HG02610 (cell line): ENCODE measurements around the gene CUEDC1.

ENCODE experiments used
- ATAC-seq: cut with Tn5 transposase; IDR thresholded peaks from one replicate; pipeline ENCODE4 v1.9.1; 2021; ENCODE audit warnings: mild to moderate bottlenecking, moderate library complexity; ENCODE audit not compliant: unreplicated experiment

CUEDC1 gene

GRCh38 chr17:57880086-57880456, 75.1 kb downstream of the CUEDC1 start:
- no peak for ATAC-seq

GRCh38 chr17:57879437-57880085, 75.7 kb downstream of the CUEDC1 start:
- no peak for ATAC-seq

GRCh38 chr17:57877803-57878377, 77.3 kb downstream of the CUEDC1 start:
- no peak for ATAC-seq

GRCh38 chr17:57876866-57877237, 78.4 kb downstream of the CUEDC1 start:
- ATAC-seq, result no peak

GRCh38 chr17:57876023-57876865, 79.0 kb downstream of the CUEDC1 start:
- ATAC-seq, result no peak

- no peak for ATAC-seq
Measured at GRCh38 chr17:57875290-57876022, 79.8 kb downstream of the CUEDC1 start.

GRCh38 chr17:57874434-57875289, 80.5 kb downstream of the CUEDC1 start:
- ATAC-seq, result no peak

GRCh38 chr17:57874058-57874419, 81.2 kb downstream of the CUEDC1 start:
- no peak for ATAC-seq

GRCh38 chr17:57873261-57874057, 81.8 kb downstream of the CUEDC1 start:
- ATAC-seq, result no peak

GRCh38 chr17:57872536-57872935, 82.7 kb downstream of the CUEDC1 start:
- no peak for ATAC-seq

- ATAC-seq, result no peak
Measured at GRCh38 chr17:57871863-57872262, 83.3 kb downstream of the CUEDC1 start.

GRCh38 chr17:57871155-57871554, 84.1 kb downstream of the CUEDC1 start:
- ATAC-seq, result no peak

- no peak for ATAC-seq
Measured at GRCh38 chr17:57870283-57870635, 85.0 kb downstream of the CUEDC1 start.

- no peak for ATAC-seq
Measured at GRCh38 chr17:57869617-57870282, 85.5 kb downstream of the CUEDC1 start.

GRCh38 chr17:57868910-57869616, 86.1 kb downstream of the CUEDC1 start:
- ATAC-seq, result no peak

GRCh38 chr17:57868007-57868909, 87.0 kb downstream of the CUEDC1 start:
- ATAC-seq, result peak; percentile 90

- ATAC-seq, result no peak
Measured at GRCh38 chr17:57867126-57867525, 88.1 kb downstream of the CUEDC1 start.

- no peak for ATAC-seq
Measured at GRCh38 chr17:57866723-57867122, 88.5 kb downstream of the CUEDC1 start.
